Measurements from ENCODE around the gene EML3. TPM values are rescaled to one million over a fixed set of nuclear protein-coding genes. Genes with fewer than 3 reads are reported as not detected.
"Not testable (repeated sequence)": the region's sequence is repeated elsewhere in the genome, so short reads cannot be mapped to it uniquely, and the experiment has no call there.

The EML3 gene
- 100 to 1,000 TPM; 113 to 116 TPM for total RNA-seq

- ChIA-PET POLR2A (interaction anchor here (0.6 to 4.3 kb wide), 11 partner anchors 9 to 162 kb away, joined by 3 to 38 read pairs (median 6); partner anchors contain the start of genes B3GAT3, C11orf98, CSKMT and GANAB), CTCF (interaction anchor here (0.6 to 2.4 kb wide), 22 partner anchors 9 to 193 kb away, joined by 3 to 31 read pairs (median 4); partner anchors contain the start of genes B3GAT3, C11orf98, CSKMT and EEF1G)
- Mint-ChIP-seq H3K36me3 (peaks cover 30% of the 10 kb centered on the region), H3K9me3 (no peaks in the 10 kb centered on the region), H3K4me1 (ENCODE audit: low read depth) (peaks cover 45% of the 10 kb centered on the region), H3K27ac (peak within 1 kb of the TSS; percentile 95), H3K27me3 (no peaks in the 10 kb centered on the region), H3K4me3 (peak within 1 kb of the TSS; percentile 90)
- intact Hi-C loops (cut with micrococcal nuclease), result loop anchor here (1.0 to 5.0 kb wide), 7 partner anchors 10 to 244 kb away; partner anchors contain the start of genes C11orf98, CSKMT and GANAB
- DNase-seq, result peak; percentile 90
These were observed at the start of gene EML3, which contains the start of gene ROM1 for GRCh38 chr11:62612366-62613290. EML3 (minus strand) TSS chr11:62612775; CDS start chr11:62612457, 318 bp downstream. ROM1 (plus strand) TSS chr11:62613257; CDS start chr11:62613282, 25 bp downstream.

GRCh38 chr11:62656796-62657429, 44.3 kb upstream of the EML3 start:
- intact Hi-C loops (cut with micrococcal nuclease), result no loop called here
- Mint-ChIP-seq H3K9me3 (no peaks in the 10 kb centered on the region), H3K4me3 (no peak overlapping the region), H3K36me3 (no peaks in the 10 kb centered on the region), H3K27me3 (no peaks in the 10 kb centered on the region), H3K27ac (no peak overlapping the region), H3K4me1 (ENCODE audit: low read depth) (peaks cover 14% of the 10 kb centered on the region)
- CTCF ChIA-PET, result interaction anchor here (1.0 to 1.3 kb wide), 4 partner anchors 8 to 37 kb away, joined by 3 to 5 read pairs (median 4); partner anchors contain the start of genes C11orf98, CSKMT, LBHD1 and UQCC3
- POLR2A ChIA-PET, result interaction anchor here (0.6 to 1.8 kb wide), 4 partner anchors 8 to 52 kb away, joined by 3 to 4 read pairs (median 4); partner anchors contain the start of genes C11orf98, CSKMT and GANAB
- DNase-seq, result no peak

GRCh38 chr11:62654297-62654696, 41.7 kb upstream of the EML3 start:
- peak overlapping the region; percentile 43 for H3K4me3 Mint-ChIP-seq
- ChIA-PET POLR2A (interaction anchor here (1.4 to 2.6 kb wide), 4 partner anchors 10 to 80 kb away, joined by 3 to 36 read pairs (median 6); partner anchors contain the start of genes C11orf98, CSKMT and EML3), CTCF (interaction anchor here (1.0 to 1.6 kb wide), 3 partner anchors 16 to 230 kb away, joined by 3 to 4 read pairs (median 4); no protein-coding TSS in a partner anchor)
- H3K4me1 Mint-ChIP-seq (ENCODE audit: low read depth), result peaks cover 22% of the 10 kb centered on the region
- H3K27me3 Mint-ChIP-seq, result no peaks in the 10 kb centered on the region
- DNase-seq, result no peak
- no peaks in the 10 kb centered on the region for H3K9me3 Mint-ChIP-seq
- H3K27ac Mint-ChIP-seq, result peak overlapping the region; percentile 69
- peaks cover 4% of the 10 kb centered on the region for H3K36me3 Mint-ChIP-seq
- intact Hi-C loops (cut with micrococcal nuclease), result no loop called here

GRCh38 chr11:62652161-62653006, 39.8 kb upstream of the EML3 start:
- POLR2A ChIA-PET, result interaction anchor here (1.0 to 2.1 kb wide), 17 partner anchors 11 to 203 kb away, joined by 3 to 71 read pairs (median 4); partner anchors contain the start of genes B3GAT3, C11orf98, CSKMT and EML3
- CTCF ChIA-PET, result interaction anchor here (0.6 to 1.6 kb wide), 4 partner anchors 12 to 61 kb away, joined by 4 to 6 read pairs (median 5); partner anchors contain the start of genes B3GAT3, C11orf98, CSKMT and TUT1
- H3K27me3 Mint-ChIP-seq, result no peaks in the 10 kb centered on the region
- H3K4me1 Mint-ChIP-seq (ENCODE audit: low read depth), result peaks cover 22% of the 10 kb centered on the region
- H3K9me3 Mint-ChIP-seq, result no peaks in the 10 kb centered on the region
- peak overlapping the region; percentile 81 for H3K27ac Mint-ChIP-seq
- H3K4me3 Mint-ChIP-seq, result peak overlapping the region; percentile 85
- peak; percentile 59 for DNase-seq
- intact Hi-C loops (cut with micrococcal nuclease), result loop anchor here (1.0 to 2.0 kb wide), 5 partner anchors 13 to 74 kb away; partner anchors contain the start of genes C11orf98, CSKMT, HNRNPUL2 and TUT1
- H3K36me3 Mint-ChIP-seq, result peaks cover 8% of the 10 kb centered on the region

- H3K27me3 Mint-ChIP-seq; DNase-seq; H3K4me3 Mint-ChIP-seq; H3K27ac Mint-ChIP-seq; H3K9me3 Mint-ChIP-seq; intact Hi-C loops (cut with micrococcal nuclease): not testable (repeated sequence)
- peaks cover 28% of the 10 kb centered on the region for H3K4me1 Mint-ChIP-seq (ENCODE audit: low read depth)
- peaks cover 10% of the 10 kb centered on the region for H3K36me3 Mint-ChIP-seq
- ChIA-PET CTCF (interaction anchor here (0.7 to 1.3 kb wide), 4 partner anchors 9 to 93 kb away, joined by 3 to 4 read pairs (median 3); no protein-coding TSS in a partner anchor), POLR2A (interaction anchor here (1.2 kb wide), 1 partner anchor 59 kb away, joined by 5 read pairs; the partner anchor contains the start of gene TUT1)
These were observed 37.7 kb upstream of the EML3 start for GRCh38 chr11:62650283-62650682.

GRCh38 chr11:62649486-62649885, 36.9 kb upstream of the EML3 start:
- Mint-ChIP-seq H3K27me3 (no peaks in the 10 kb centered on the region), H3K27ac (no peak overlapping the region), H3K4me3 (no peak overlapping the region), H3K9me3 (no peaks in the 10 kb centered on the region), H3K36me3 (peaks cover 14% of the 10 kb centered on the region), H3K4me1 (ENCODE audit: low read depth) (peaks cover 32% of the 10 kb centered on the region)
- intact Hi-C loops (cut with micrococcal nuclease), result no loop called here
- POLR2A ChIA-PET, result interaction anchor here (0.6 to 7.2 kb wide), 4 partner anchors 10 to 60 kb away, joined by 3 to 68 read pairs (median 7); partner anchors contain the start of genes C11orf98, CSKMT, LBHD1 and UQCC3
- no peak for DNase-seq
- CTCF ChIA-PET, result interaction anchor here (0.6 to 1.0 kb wide), 4 partner anchors 9 to 225 kb away, joined by 3 to 4 read pairs (median 3); no protein-coding TSS in a partner anchor

GRCh38 chr11:62648967-62649364, 36.4 kb upstream of the EML3 start:
- peaks cover 16% of the 10 kb centered on the region for H3K36me3 Mint-ChIP-seq
- H3K4me3 Mint-ChIP-seq, result no peak overlapping the region
- H3K9me3 Mint-ChIP-seq, result no peaks in the 10 kb centered on the region
- intact Hi-C loops (cut with micrococcal nuclease), result no loop called here
- ChIA-PET CTCF (interaction anchor here (0.6 to 1.7 kb wide), 4 partner anchors 8 to 224 kb away, joined by 3 to 5 read pairs (median 3); partner anchors contain the start of gene TUT1), POLR2A (interaction anchor here (1.4 to 7.2 kb wide), 4 partner anchors 11 to 57 kb away, joined by 3 to 68 read pairs (median 8); partner anchors contain the start of genes C11orf98, CSKMT, LBHD1 and TUT1)
- no peaks in the 10 kb centered on the region for H3K27me3 Mint-ChIP-seq
- no peak for DNase-seq
- H3K4me1 Mint-ChIP-seq (ENCODE audit: low read depth), result peaks cover 32% of the 10 kb centered on the region
- H3K27ac Mint-ChIP-seq, result no peak overlapping the region

- Mint-ChIP-seq H3K27ac (no peak overlapping the region), H3K4me1 (ENCODE audit: low read depth) (peaks cover 29% of the 10 kb centered on the region)
- intact Hi-C loops (cut with micrococcal nuclease), result no loop called here
These were observed 35.8 kb upstream of the EML3 start for GRCh38 chr11:62648185-62648966.

GRCh38 chr11:62647609-62648005, 35.0 kb upstream of the EML3 start:
- H3K36me3 Mint-ChIP-seq, result peaks cover 17% of the 10 kb centered on the region
- ChIA-PET CTCF (interaction anchor here (0.7 to 1.7 kb wide), 2 partner anchors 56 to 138 kb away, joined by 3 to 5 read pairs; partner anchors contain the start of gene TUT1), POLR2A (interaction anchor here (1.4 to 7.2 kb wide), 4 partner anchors 19 to 56 kb away, joined by 4 to 68 read pairs (median 8); partner anchors contain the start of genes C11orf98, CSKMT, LBHD1 and TUT1)
- DNase-seq, result no peak
- H3K27ac Mint-ChIP-seq, result no peak overlapping the region
- no peaks in the 10 kb centered on the region for H3K9me3 Mint-ChIP-seq
- no peaks in the 10 kb centered on the region for H3K27me3 Mint-ChIP-seq
- H3K4me3 Mint-ChIP-seq, result no peak overlapping the region
- H3K4me1 Mint-ChIP-seq (ENCODE audit: low read depth), result peaks cover 29% of the 10 kb centered on the region
- intact Hi-C loops (cut with micrococcal nuclease), result loop anchor here (2.0 kb wide), 1 partner anchor 35 kb away; the partner anchor contains the start of genes EML3 and ROM1

More at GRCh38 chr11:62648185-62648966, 35.8 kb upstream of the EML3 start:
- Mint-ChIP-seq H3K27me3 (no peaks in the 10 kb centered on the region), H3K9me3 (no peaks in the 10 kb centered on the region), H3K36me3 (peaks cover 16% of the 10 kb centered on the region), H3K4me3 (no peak overlapping the region)
- ChIA-PET POLR2A (interaction anchor here (1.4 to 7.2 kb wide), 5 partner anchors 11 to 57 kb away, joined by 3 to 68 read pairs (median 6); partner anchors contain the start of genes C11orf98, CSKMT, LBHD1 and TUT1), CTCF (interaction anchor here (0.6 to 1.7 kb wide), 4 partner anchors 7 to 138 kb away, joined by 3 to 5 read pairs (median 3); partner anchors contain the start of gene TUT1)
- DNase-seq, result no peak
